DLD1 (cell line): ENCODE data around the gene MACROD2.

ENCODE experiments used
- in situ Hi-C: cut with HindIII; loops from 2 replicates; pipeline ENCODE4 v1.10.0; 2017; ENCODE audit warnings: low sequenced_read_pairs

The MACROD2 gene

DNA sequence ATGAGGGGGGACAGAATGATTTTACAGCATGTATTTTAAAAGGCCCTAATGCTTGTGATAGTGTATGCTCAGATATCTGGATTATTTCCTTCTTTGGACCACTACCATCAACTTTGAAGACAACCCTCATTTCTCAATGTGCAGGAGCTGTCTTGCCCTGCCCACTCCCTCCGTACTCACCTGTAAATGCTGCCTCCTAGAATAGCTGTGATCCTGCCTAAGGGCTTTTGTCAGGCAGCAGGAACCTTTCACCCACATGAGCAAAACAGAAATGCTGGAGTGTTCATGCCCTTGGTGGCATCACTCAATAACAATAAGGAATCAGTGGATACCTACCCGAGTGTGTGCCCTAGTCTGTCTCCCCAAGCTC, 1065.7 kb downstream of the MACROD2 start:
- in situ Hi-C loops: no loop called here

DNA sequence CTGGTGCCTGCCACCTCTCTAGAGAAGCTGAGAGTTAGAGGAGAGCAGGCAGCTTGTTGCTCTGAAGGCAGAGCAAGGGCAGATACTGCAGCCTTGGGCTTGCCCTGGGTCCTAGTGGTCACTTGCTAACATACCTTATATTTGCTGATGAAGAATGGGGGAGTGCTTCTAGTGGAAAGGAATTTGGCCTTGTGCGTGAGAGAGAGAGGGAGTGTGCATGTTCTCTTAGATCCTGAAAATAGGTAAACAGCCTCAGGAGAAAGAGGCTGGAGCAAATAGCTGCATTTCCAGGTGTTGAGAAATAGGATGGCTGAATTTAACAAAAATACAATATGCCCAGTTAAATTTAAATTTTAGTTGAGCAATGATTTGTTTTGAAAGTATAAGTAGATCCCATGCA, 1066.6 kb downstream of the MACROD2 start:
- in situ Hi-C loops: no loop called here

DNA sequence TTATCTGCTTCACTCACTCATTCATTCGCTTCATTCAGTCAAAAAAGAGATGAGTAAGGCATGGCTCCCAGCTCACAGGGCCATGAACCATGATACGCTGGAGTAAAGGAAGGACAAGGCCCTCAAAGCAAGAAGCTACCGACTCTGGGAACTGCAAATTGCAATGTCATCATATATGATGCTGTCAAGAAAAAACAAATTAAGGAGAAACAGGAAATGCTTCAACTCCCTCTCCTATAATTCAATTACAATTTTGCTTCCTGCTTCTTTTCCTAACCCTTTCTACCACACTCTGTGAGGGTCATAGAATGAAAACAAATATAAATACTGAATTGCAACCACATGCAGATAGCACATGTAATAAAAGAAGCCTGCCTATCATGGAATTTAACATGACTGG, 1067.8 kb downstream of the MACROD2 start:
- in situ Hi-C loops: no loop called here

DNA sequence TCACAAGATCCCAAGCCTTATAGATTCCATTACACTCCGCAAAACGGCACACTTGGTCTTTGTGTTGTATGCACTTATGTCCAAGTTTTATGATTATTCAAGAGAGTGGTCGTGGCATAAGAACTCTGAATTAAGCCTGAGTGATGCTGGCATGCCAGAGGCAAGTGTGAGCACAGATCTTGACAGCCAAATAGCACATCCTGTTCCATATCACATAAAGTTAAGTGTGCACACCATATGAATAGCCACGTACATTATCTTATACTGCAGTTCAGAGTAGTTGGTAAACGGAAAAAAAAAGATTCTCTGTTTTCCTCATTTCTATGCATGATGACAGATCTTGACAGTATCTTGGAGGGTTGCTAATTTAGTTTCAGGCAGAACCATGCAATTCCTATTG, 1069.4 kb downstream of the MACROD2 start:
- in situ Hi-C loops: no loop called here

DNA sequence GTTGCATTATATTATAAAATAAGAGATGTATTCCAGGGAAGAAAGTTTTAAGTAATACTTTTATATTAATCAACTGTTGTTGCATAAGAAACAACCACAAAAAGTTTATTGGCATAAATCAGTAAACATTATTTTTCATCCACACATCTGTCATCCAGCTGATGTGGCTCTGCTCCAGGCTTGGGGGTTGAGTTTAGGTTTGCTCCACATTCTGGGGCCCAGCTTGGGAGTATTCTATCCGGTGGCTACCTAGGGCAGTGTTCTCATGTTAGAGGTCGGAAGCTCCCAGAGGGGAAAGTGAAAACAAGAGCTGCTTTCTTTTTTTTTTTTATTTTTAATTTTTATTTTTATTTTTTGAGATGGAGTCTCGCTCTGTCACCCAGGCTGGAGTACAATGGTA, 1070.5 kb downstream of the MACROD2 start:
- in situ Hi-C loops: no loop called here

DNA sequence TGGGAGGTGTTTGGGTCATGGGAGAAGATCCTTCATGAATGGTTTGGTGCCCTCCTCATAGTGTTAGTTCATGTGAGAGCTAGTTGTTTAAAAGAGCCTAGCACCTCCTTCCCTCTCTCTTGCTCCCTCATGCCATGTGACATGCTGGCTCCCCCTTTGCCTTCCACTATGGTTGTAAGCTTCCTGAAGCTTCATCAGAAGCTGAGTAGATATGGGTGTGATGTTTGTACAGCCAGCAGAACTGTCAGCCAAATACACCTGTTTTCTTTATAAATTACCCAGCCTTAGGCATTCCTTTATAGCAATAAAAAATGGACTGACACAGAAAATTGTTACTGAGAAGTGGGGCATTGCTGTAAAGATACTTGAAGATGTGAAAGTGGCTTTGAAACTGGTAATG, 1073.2 kb downstream of the MACROD2 start:
- in situ Hi-C loops: no loop called here

GRCh38 chr20:15069355-15069754, 1074.0 kb downstream of the MACROD2 start:
- in situ Hi-C loops: no loop called here

- in situ Hi-C loops: no loop called here
Observed at GRCh38 chr20:15071085-15071808, 1075.9 kb downstream of the MACROD2 start.

- in situ Hi-C loops: no loop called here
Observed at GRCh38 chr20:15072316-15072715, 1077.0 kb downstream of the MACROD2 start.

DNA sequence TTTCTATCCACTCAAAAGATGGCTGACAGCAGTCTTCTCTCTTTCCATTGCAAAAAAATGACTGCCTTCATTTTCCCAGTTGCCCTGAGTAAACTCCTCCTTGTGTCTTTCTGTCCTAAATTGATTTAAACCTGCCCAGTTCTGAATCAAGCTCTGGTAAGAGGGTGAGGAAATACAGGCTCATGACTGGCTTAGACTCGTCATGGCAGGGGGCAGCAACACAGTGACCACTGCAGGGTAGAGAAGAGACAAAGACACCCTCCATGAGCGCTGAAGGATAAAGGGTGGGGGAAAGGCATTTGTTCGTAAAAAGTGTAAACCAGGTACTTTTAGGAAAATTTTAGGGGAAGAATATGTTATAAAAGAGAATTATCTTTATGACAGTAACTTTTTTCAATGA, 1080.3 kb downstream of the MACROD2 start:
- in situ Hi-C loops: no loop called here

GRCh38 chr20:15076785-15077184, 1081.5 kb downstream of the MACROD2 start:
- in situ Hi-C loops: no loop called here

DNA sequence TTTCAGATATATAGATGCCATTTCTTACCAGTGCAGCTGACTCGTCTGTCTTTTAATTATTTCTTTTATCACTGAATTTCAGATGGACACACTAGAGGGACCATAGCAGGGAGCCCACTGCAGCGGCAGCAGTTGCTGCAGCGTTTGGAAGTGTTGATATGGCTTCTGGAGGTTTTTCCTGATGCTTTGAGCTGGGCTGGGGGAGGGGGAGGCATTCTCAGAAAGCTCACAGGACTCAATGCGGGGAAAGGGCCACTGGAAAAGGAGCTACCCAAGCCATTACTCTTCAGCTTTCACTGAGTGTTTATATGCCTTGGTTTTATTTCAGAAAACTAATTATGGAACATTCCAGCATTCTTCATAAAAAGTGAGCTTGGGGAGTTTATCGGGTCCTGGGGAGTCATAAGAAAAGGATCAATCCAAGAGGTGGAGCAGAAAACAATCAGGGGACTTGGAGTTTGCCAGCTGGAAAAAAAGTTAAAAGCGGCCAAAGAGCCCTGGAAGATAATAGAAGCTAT, 1082.5 kb downstream of the MACROD2 start:
- in situ Hi-C loops: no loop called here

DNA sequence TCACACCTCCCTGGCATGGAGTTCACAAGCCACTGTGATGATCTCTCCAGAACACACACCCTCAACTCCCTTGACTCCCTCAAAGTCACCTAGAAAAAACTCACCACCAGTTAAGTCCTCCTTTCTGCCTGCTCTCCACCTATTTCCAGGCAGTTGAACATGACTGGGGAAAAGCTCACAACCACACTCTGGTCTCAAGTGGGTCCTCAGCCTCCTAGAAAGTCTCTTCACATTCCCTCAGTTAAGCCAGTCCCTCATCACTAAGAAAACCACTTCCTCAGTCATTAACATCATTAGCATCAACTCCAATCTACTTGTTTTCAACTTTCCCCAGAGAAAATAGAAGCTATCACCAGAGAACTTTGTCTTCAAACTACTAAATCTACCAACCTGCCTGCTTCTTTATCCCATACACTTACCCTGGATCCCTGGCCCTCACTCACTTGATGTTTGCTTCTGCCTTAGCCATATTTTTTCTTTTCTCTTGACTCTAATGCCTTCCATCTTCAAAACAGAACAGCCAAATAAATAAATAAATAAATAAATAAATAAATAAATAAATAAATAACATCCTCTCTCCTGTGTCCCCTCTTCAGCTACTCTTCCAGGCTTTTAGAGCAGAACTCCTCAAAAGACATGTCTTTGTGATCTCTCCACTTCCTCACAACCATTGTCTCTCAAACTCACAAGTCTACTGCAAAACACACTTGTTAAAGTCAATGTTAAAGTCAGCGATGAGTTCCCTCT, 1084.5 kb downstream of the MACROD2 start:
- in situ Hi-C loops: no loop called here

DNA sequence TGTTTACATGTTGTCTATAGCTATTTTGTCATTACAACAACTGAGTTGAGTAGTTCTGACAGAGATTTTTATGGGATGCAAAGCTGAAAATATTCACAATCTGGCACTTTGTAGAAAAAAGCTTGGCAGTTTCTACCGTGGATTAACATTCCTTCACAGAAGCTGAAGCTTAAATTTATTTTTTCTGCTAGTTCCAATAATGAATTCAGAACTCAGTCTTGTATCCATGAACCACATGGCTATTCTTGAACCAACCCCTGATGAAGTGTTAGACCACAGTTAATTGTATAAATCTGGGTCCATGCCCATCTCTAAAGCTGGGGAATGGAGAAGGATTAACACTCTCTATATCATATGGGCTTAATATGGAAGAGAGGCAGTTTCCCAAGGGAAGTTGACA, 1085.9 kb downstream of the MACROD2 start:
- in situ Hi-C loops: no loop called here

- in situ Hi-C loops: no loop called here
Observed at GRCh38 chr20:15091421-15092037, 1096.2 kb downstream of the MACROD2 start.

GRCh38 chr20:15098351-15098750, 1103.0 kb downstream of the MACROD2 start:
- in situ Hi-C loops: no loop called here

DNA sequence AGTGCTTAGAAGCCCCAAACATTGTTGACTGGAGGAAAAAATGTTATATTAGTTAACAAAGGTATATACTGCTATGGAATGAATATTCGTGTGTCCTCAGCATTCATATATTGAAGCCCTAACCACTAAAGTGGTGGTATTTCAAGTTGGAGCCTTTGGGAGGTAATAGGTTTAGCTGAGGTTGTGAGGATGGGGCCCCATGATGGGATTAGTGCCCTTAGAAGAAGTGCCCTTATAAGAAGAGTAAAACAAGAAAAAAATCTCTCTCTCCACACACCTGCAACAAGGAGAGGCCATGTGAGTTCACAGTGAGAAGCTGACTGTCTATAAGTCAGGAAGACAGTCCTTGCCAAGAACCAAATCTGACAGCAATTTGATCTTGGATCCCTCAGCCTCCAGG, 1103.8 kb downstream of the MACROD2 start:
- in situ Hi-C loops: no loop called here

DNA sequence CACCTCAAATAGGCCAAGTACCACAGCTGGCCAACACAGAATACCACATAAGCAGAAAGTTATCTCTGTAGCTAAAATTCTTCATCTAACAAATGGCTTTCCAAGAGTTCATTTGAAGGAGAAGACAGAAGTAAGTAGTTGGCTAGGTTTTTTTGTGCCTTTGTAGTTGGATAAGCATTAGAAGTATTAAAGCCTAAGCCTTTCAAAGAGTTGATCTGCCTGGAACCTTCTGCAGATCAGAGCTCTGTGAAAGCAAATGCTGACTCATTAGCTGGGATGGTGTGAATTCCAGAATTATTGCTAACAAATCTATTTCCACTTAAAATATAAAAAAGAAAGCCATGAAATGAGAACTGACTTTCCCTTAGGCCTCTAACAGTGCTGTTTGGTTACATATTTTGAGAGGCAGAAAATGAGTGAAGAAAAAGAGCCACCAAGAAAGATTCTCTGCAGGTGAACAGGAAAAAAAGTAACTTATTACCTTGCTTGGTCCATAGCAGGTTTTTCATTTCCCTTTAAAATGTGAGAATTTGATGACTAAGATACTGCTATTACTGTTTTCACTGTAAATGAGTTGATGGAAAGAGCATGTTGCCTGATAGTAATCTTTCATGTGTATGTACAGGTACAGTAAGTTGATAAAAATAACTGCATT, 1105.3 kb downstream of the MACROD2 start:
- in situ Hi-C loops: no loop called here

DNA sequence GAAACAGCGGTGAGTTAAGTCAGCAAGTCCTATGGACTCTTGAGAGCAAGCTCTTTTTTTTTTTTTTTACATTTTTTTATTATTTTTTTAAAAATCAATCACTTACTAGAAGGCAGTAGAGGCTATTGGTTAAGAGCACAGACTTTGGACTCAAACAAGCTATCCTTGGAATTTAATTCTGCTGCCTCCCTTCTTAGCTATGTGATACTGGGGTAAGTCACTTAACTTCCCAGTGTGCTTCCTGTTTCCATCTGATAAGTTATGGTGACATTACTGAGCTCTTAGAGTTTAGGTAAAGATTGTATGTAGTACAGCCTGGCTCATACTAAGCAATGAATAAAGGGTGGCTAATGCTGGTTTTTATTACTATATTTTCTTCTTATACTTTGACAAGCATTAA, 1112.6 kb downstream of the MACROD2 start:
- in situ Hi-C loops: no loop called here

DNA sequence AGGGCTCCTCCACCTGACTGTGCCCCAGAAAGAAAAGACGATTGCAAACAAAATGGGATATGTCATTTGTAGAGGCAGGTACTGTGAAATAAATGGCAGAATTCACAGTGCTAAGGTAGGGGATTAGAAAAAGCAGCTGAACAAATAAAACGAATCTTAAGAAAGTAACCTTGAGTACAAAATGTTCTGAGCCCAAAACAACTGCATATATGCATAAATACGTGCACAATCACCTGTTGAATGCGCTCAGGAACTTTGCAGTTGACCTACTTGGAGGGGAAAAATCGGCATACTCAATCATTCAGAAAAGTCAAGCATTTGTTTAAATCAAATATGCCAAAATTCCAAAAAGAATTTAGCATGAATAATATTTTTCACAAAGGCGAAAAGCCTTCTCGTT, 1114.2 kb downstream of the MACROD2 start:
- in situ Hi-C loops: no loop called here

- in situ Hi-C loops: no loop called here
Observed at GRCh38 chr20:15111654-15112053, 1116.3 kb downstream of the MACROD2 start.
